GM19395 (cell line): ENCODE results near the gene MEF2B.
"Not testable (repeated sequence)": the region's sequence is repeated elsewhere in the genome, so short reads cannot be mapped to it uniquely, and the experiment has no call there.

Experiments
- ATAC-seq: cut with Tn5 transposase; IDR thresholded peaks from one replicate; pipeline ENCODE4 v1.9.1; 2021; ENCODE audit warnings: mild to moderate bottlenecking, moderate library complexity; ENCODE audit not compliant: unreplicated experiment

MEF2B gene

DNA sequence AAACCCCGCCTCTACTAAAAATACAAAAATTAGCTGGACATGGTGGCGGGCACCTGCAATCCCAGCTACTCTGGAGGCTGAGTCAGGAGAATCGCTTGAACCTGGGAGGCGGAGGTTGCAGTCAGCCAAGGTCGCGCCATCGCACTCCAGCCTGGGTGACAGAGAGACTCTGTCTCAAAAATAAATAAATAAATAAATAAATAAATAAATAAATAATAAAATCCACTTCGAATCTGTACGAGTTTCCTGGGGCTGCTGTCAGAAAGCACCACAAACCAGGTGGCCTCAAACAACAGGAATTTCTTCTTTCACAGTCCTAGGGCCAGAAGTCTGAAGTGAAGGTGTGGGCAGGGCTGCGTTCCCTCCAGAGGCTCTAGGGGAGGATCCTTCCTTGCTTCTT is 67.5 kb downstream of the MEF2B start:
- not testable (repeated sequence) for ATAC-seq

GRCh38 chr19:19101540-19101939 is 68.5 kb downstream of the MEF2B start:
- ATAC-seq: no peak

GRCh38 chr19:19098703-19099632 is 71.1 kb downstream of the MEF2B start:
- ATAC-seq: no peak

GRCh38 chr19:19098084-19098702 is 71.9 kb downstream of the MEF2B start:
- ATAC-seq: no peak

DNA sequence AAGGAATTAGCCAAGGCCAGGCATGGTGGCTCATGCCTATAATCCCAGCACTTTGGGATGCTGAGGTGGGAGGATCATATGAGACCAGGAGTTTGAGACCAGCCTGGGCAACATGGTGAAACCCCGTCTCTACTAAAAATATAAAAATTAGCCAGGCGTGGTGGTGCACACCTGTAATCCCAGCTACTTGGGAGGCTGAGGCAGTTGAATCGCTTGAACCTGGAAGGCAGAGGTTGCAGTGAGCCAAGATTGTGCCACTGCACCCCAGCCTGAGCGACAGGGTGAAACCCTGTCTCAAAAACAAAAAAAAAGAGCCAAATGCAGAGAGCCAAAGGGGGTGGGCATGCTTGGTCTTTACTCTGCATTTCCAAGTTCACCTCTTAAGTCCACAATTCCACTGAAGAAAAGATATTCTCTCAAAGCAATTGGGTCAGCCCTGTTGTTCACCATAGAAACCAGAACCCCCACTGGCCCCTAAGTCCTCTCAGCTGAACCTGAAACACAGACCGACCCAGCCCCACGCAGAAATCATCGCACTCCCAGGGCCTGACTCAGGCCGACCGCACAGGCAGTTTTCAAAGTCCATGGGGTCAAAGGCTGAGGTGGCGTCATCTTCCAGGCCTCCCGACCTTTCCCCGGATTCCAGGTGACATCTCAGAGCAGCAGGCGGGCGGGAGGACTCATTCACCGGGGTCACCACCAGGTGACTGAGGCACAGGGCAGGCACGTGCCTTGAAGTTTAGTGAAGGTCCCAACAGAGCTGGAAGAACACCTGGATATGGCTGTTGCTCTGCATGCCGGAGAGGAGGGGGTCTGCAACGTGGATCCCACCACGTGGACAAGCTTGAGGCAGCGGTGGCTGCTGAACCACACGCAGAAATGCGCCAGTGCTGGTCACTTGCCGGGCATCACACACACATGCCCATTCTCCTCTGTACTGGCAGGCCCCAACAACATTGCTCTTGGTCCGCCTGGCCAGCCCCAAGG is 73.1 kb downstream of the MEF2B start:
- ATAC-seq: no peak

- no peak for ATAC-seq
These were observed 74.4 kb downstream of the MEF2B start for GRCh38 chr19:19095691-19096090.
